Ovary (tissue), 9 donors: ENCODE data around the gene MED26. TPM values are rescaled to one million over a fixed set of nuclear protein-coding genes. Genes with fewer than 3 reads are reported as not detected.

ENCODE experiments used
- DNase-seq, 5 donors: peaks; one replicate each; pipeline ENCODE4 v3.0.0-alpha.2; 2019 to 2020
- H3K27ac ChIP-seq, 2 donors: fragments of 200-600 bp; one replicate each; pipeline versions ENCODE4 v1.5.1 to v1.8.0; 2019 to 2022
- H3K27me3 ChIP-seq: fragments of 200-600 bp; one replicate; pipeline ENCODE4 v1.8.0; 2022
- H3K36me3 ChIP-seq: fragments of 200-600 bp; sonication (generic); one replicate; pipeline ENCODE4 v1.5.1; 2019
- H3K4me1 ChIP-seq: one replicate; pipeline ENCODE4 v1.8.1; 2013; ENCODE audit warnings: mild to moderate bottlenecking, moderate library complexity; ENCODE audit not compliant: insufficient read depth
- H3K4me3 ChIP-seq: fragments of 200-600 bp; sonication (generic); one replicate; pipeline ENCODE4 v1.5.1; 2017
- H3K9me3 ChIP-seq, 2 donors: fragments of 200-600 bp in 1 of 2; sonication (generic) in 1 of 2; one replicate each; pipeline versions ENCODE4 v1.5.1 to v1.8.1; 2013 to 2019; ENCODE audit warnings: mild to moderate bottlenecking in 1 of 2, moderate library complexity in 1 of 2
- CTCF ChIP-seq, 3 donors: fragments of 450-650 bp in 2 of 3; fragments of 200-600 bp in 1 of 3; IDR thresholded peaks; one replicate each; pipeline versions ENCODE4 v1.5.1 to v1.8.0; 2016 to 2022; ENCODE audit warnings: antibody characterized with exemption in 3 of 3, mild to moderate bottlenecking in 1 of 3
- EP300 ChIP-seq: sonication (generic); formaldehyde crosslinking; IDR thresholded peaks from one replicate; pipeline ENCODE4 v1.6.1; 2017; ENCODE audit warnings: antibody characterized with exemption
- POLR2A ChIP-seq: fragments of 450-650 bp; IDR thresholded peaks from one replicate; pipeline ENCODE4 v1.6.1; 2017; ENCODE audit warnings: antibody characterized with exemption, mild to moderate bottlenecking, moderate library complexity
- WGBS, 3 donors: extraction: QIAGEN DNeasy Blood & Tissue Kit in 1 of 3; methylation state at CpG; one replicate each; pipeline versions ENCODE4 v1.1.5 to v1.1.7; 2013 to 2017; 5-methylcytosine and 5-hydroxymethylcytosine counted together
- intact Hi-C, 4 donors: fragments of 100-400 bp; cut with DNase I; formaldehyde crosslinking; loops; one replicate each; pipeline versions ENCODE4 v1.11.0 to v1.15.1; 2022 to 2023
- polyA plus RNA-seq, 2 donors: library from polyadenylated mRNA; stranded (reverse); fragments of 200-250 nt in 1 of 2; fragments of 350-450 nt in 1 of 2; fragmentation: Illumina TruSeq in 1 of 2; extraction: RNeasy Lipid Tissue Mini Kit (QIAGEN cat#74804) in 1 of 2; gene quantifications; one replicate each; pipeline ENCODE4 v1.2.3, GENCODE V29; 2013 to 2014
- small RNA-seq: library from RNA; depleted of rRNA; stranded (forward); fragments of <200 nt; gene quantifications from one replicate; pipeline ENCODE3, GENCODE V24; 2016
- total RNA-seq, 7 donors: library from RNA; depleted of rRNA in 2 of 7; stranded (reverse); fragments of >200 nt in 2 of 7; fragmentation: NEBNext Ultra II Directional in 3 of 7; extraction: Animal tissue kit (Norgen Biotek cat#: 25700) in 3 of 7; gene quantifications; one replicate each; pipeline versions ENCODE4 v1.1.0 to v1.2.4, GENCODE V29; 2016 to 2023
- donor health status: DM: no; HTN: no; CAD: no; lungs with moderate emphysema.
- donor health status: DM: no; HTN: no; CAD: no.
- donor health status: Bipolar disorder and iron deficiency.
- donor health status: DM: yes; HTN: yes; CAD: no.
- donor health status: DM: no; HTN: no; CAD: no.
- donor health status: DM: yes; HTN: yes; CAD: no.

Gene MED26
- total and polyA plus RNA-seq, 9 donors: 3.0 to 13.2 (median 10.8) TPM

- WGBS, 3 donors: 78 to 83% (median 83%) methylated on average over 14 of the region's 14 CpGs
- Histone ChIP-seq H3K4me3 (no peak overlapping the region), H3K9me3 (no peaks in the 10 kb centered on the region), H3K4me1 (no peaks in the 10 kb centered on the region), H3K27me3 (no peaks in the 10 kb centered on the region), H3K27ac (no peak overlapping the region), H3K36me3 (peaks cover 3% of the 10 kb centered on the region)
- intact Hi-C loops: no loop called here
- no peak for TF ChIP-seq POLR2A
- no peak for TF ChIP-seq EP300
- no peak for TF ChIP-seq CTCF (IDR thresholded peaks at IDR 0.05)
- no peak for DNase-seq
These were observed 100.6 kb downstream of the MED26 start for GRCh38 chr19:16527334-16527935.

GRCh38 chr19:16525751-16526481 lies 102.1 kb downstream of the MED26 start:
- H3K9me3 ChIP-seq: no peaks in the 10 kb centered on the region
- no peaks in the 10 kb centered on the region for H3K27me3 ChIP-seq
- no peaks in the 10 kb centered on the region for H3K4me1 ChIP-seq
- intact Hi-C loops: no loop called here
- H3K4me3 ChIP-seq: no peak overlapping the region
- TF ChIP-seq POLR2A (no peak), CTCF (IDR thresholded peaks at IDR 0.05) (no peak), EP300 (no peak)
- 93 to 94% (median 94%) methylated on average over 28 to 29 of the region's 29 CpGs for WGBS, 3 donors
- no peak overlapping the region for H3K27ac ChIP-seq
- H3K36me3 ChIP-seq: no peaks in the 10 kb centered on the region
- DNase-seq: no peak

GRCh38 chr19:16524991-16525734 lies 102.8 kb downstream of the MED26 start:
- H3K36me3 ChIP-seq: no peaks in the 10 kb centered on the region
- DNase-seq: no peak
- H3K27ac ChIP-seq: no peak overlapping the region
- no peaks in the 10 kb centered on the region for H3K4me1 ChIP-seq
- WGBS, 3 donors: 92 to 94% (median 93%) methylated on average over 40 to 54 of the region's 54 CpGs
- no peak for TF ChIP-seq CTCF (IDR thresholded peaks at IDR 0.05)
- no peak for TF ChIP-seq POLR2A
- no peak for TF ChIP-seq EP300
- H3K4me3 ChIP-seq: no peak overlapping the region
- no peaks in the 10 kb centered on the region for H3K9me3 ChIP-seq
- intact Hi-C loops: no loop called here
- no peaks in the 10 kb centered on the region for H3K27me3 ChIP-seq

Small RNA genes lying within 50 kb of the gene (small RNA-seq; reads per million reads assigned to genes)
- not detected for gene RN7SL146P

Other genes starting within 250 kb of the MED26 start
- 10 to 100 TPM; 17.8 to 52.3 (median 43.5) TPM for gene EPS15L1, start 156.2 kb downstream of the MED26 start, total RNA-seq
- 10 to 100 TPM; 21.7 to 25.4 TPM for gene EPS15L1, start 156.2 kb downstream of the MED26 start, polyA plus RNA-seq
- not detected for gene CALR3, start 132.0 kb downstream of the MED26 start, total RNA-seq
- gene CALR3, start 132.0 kb downstream of the MED26 start, polyA plus RNA-seq: not detected
- 10 to 100 TPM in 4 of 7 donors, 1 to 10 TPM in 3; 7.0 to 12.2 (median 10.5) TPM for gene C19orf44, start 131.8 kb downstream of the MED26 start, total RNA-seq
- 1 to 10 TPM; 6.3 to 8.4 TPM for gene C19orf44, start 131.8 kb downstream of the MED26 start, polyA plus RNA-seq
- 10 to 100 TPM in 6 of 7 donors, 1 to 10 TPM in 1; 8.9 to 52.6 (median 47.9) TPM for gene CHERP, start 85.8 kb downstream of the MED26 start, total RNA-seq
- gene CHERP, start 85.8 kb downstream of the MED26 start, polyA plus RNA-seq: 10 to 100 TPM in 1 of 2 donors, 1 to 10 TPM in 1; 5.9 to 26.3 TPM
- gene SLC35E1, start 55.8 kb downstream of the MED26 start, total RNA-seq: 10 to 100 TPM; 20.6 to 37.9 (median 30.2) TPM
- 10 to 100 TPM; 17.6 to 39.7 TPM for gene SLC35E1, start 55.8 kb downstream of the MED26 start, polyA plus RNA-seq
- gene SMIM7, start 31.9 kb upstream of the MED26 start, total RNA-seq: 100 to 1,000 TPM in 1 of 7 donors, 10 to 100 TPM in 6; 59.1 to 109 (median 71.8) TPM
- gene SMIM7, start 31.9 kb upstream of the MED26 start, polyA plus RNA-seq: 100 to 1,000 TPM in 1 of 2 donors, 10 to 100 TPM in 1; 87.5 to 123 TPM
- gene TMEM38A, start 32.9 kb upstream of the MED26 start, total RNA-seq: 1 to 10 TPM in 6 of 7 donors, under 1 TPM in 1; 0.83 to 7.5 (median 3.9) TPM
- 1 to 10 TPM; 2.2 to 3.1 TPM for gene TMEM38A, start 32.9 kb upstream of the MED26 start, polyA plus RNA-seq
- gene NWD1, start 91.6 kb upstream of the MED26 start, total RNA-seq: 1 to 10 TPM in 2 of 7 donors, under 1 TPM in 3, not detected in 2; 0.60 to 5.2 (median 0.94) TPM
- gene NWD1, start 91.6 kb upstream of the MED26 start, polyA plus RNA-seq: under 1 TPM; 0.03 to 0.04 TPM
- gene SIN3B, start 201.2 kb upstream of the MED26 start, total RNA-seq: 10 to 100 TPM; 45.1 to 92.0 (median 68.3) TPM
- gene SIN3B, start 201.2 kb upstream of the MED26 start, polyA plus RNA-seq: 10 to 100 TPM; 35.3 to 43.9 TPM